HEK293 (cell line): Measurements from ENCODE around the gene CREB5.

Source experiments
- CTCF ChIA-PET: fragments of 350-600 bp; formaldehyde crosslinking; extraction: SDS; loops from one replicate; lab custom pipeline; 2021; ENCODE audit warnings: antibody characterized with exemption; lab: Yijun Ruan, JAX
- POLR2A ChIA-PET: fragments of 300-600 bp; formaldehyde crosslinking; extraction: SDS; loops from one replicate; lab custom pipeline; 2020; ENCODE audit warnings: antibody characterized with exemption, inconsistent platforms; lab: Yijun Ruan, JAX
- H3K27ac ChIP-seq: fragments of 200-500 bp; sonication (Bioruptor generic); 2 replicates; pipeline ENCODE4 v1.5.1; 2014; ENCODE audit warnings: low read depth, low read length, control low read depth, inconsistent platforms; ENCODE audit errors: extremely low read depth
- H3K36me3 ChIP-seq, 2 experiments: fragments of 200-500 bp in 1 of 2; sonication (Bioruptor generic) in 1 of 2; 1 replicate in 1 of 2; 2 replicates in 1 of 2; pipeline ENCODE4 v1.5.1; 2014 to 2017; ENCODE audit warnings: inconsistent platforms in 2 of 2, low read length in 2 of 2; ENCODE audit not compliant: control insufficient read depth in 2 of 2, insufficient read depth in 1 of 2
- H3K4me1 ChIP-seq: fragments of 200-500 bp; sonication (Bioruptor generic); 2 replicates; pipeline ENCODE4 v1.5.1; 2014; ENCODE audit warnings: mild to moderate bottlenecking, low read length, inconsistent platforms; ENCODE audit not compliant: control insufficient read depth, insufficient read depth
- H3K4me3 ChIP-seq: 2 replicates; pipeline ENCODE4 v1.5.1; 2011; ENCODE audit warnings: low read depth, mild to moderate bottlenecking, control low read depth, low read length, moderate library complexity
- H3K9me3 ChIP-seq: fragments of 200-500 bp; sonication (Bioruptor generic); 2 replicates; pipeline ENCODE4 v1.5.1; 2014; ENCODE audit warnings: low read depth, low read length, inconsistent platforms; ENCODE audit not compliant: control insufficient read depth, insufficient read depth
- FEZF1 ChIP-seq: fragments of 450-650 bp; formaldehyde crosslinking; IDR thresholded peaks from 2 replicates; pipeline ENCODE4 v1.5.1; 2016; ENCODE audit warnings: missing biosample characterization, missing genetic modification characterization
- GLI4 ChIP-seq: fragments of 450-650 bp; formaldehyde crosslinking; IDR thresholded peaks from 2 replicates; pipeline ENCODE4 v1.5.1; 2016; ENCODE audit warnings: missing biosample characterization, missing genetic modification characterization
- KLF9 ChIP-seq: fragments of 450-650 bp; formaldehyde crosslinking; IDR thresholded peaks from 2 replicates; pipeline ENCODE4 v1.5.1; 2016; ENCODE audit warnings: missing biosample characterization, missing genetic modification characterization, low read depth
- SALL2 ChIP-seq: fragments of 450-650 bp; formaldehyde crosslinking; IDR thresholded peaks from 2 replicates; pipeline ENCODE4 v1.5.0; 2017; ENCODE audit warnings: missing biosample characterization, mild to moderate bottlenecking, missing genetic modification characterization, borderline replicate concordance
- WT1 ChIP-seq: fragments of 450-650 bp; formaldehyde crosslinking; IDR thresholded peaks from 2 replicates; pipeline ENCODE4 v1.5.1; 2016; ENCODE audit warnings: missing biosample characterization, missing genetic modification characterization
- ZNF10 ChIP-seq: fragments of 450-650 bp; formaldehyde crosslinking; IDR thresholded peaks from 2 replicates; pipeline ENCODE4 v1.5.1; 2017; ENCODE audit warnings: missing biosample characterization, missing genetic modification characterization
- ZNF112 ChIP-seq: fragments of 450-650 bp; formaldehyde crosslinking; IDR thresholded peaks from 2 replicates; pipeline ENCODE4 v1.5.0; 2017; ENCODE audit warnings: missing biosample characterization, missing genetic modification characterization
- ZNF174 ChIP-seq: fragments of 450-650 bp; formaldehyde crosslinking; IDR thresholded peaks from 2 replicates; pipeline ENCODE4 v1.5.0; 2017; ENCODE audit warnings: missing biosample characterization, mild to moderate bottlenecking, missing genetic modification characterization
- ZNF211 ChIP-seq: fragments of 450-650 bp; formaldehyde crosslinking; IDR thresholded peaks from 2 replicates; pipeline ENCODE4 v1.5.1; 2016; ENCODE audit warnings: low read depth, missing biosample characterization, missing genetic modification characterization
- ZNF223 ChIP-seq: fragments of 450-650 bp; formaldehyde crosslinking; IDR thresholded peaks from 2 replicates; pipeline ENCODE4 v1.5.1; 2016; ENCODE audit warnings: missing biosample characterization, missing genetic modification characterization
- ZNF24 ChIP-seq: fragments of 450-650 bp; formaldehyde crosslinking; IDR thresholded peaks from 2 replicates; pipeline ENCODE4 v1.5.1; 2016; ENCODE audit warnings: missing biosample characterization, missing genetic modification characterization
- ZNF350 ChIP-seq: fragments of 450-650 bp; formaldehyde crosslinking; IDR thresholded peaks from 2 replicates; pipeline ENCODE4 v1.5.0; 2017; ENCODE audit warnings: missing biosample characterization, mild to moderate bottlenecking, missing genetic modification characterization
- ZNF423 ChIP-seq: fragments of 450-650 bp; formaldehyde crosslinking; IDR thresholded peaks from 2 replicates; pipeline ENCODE4 v1.5.1; 2016; ENCODE audit warnings: missing biosample characterization, missing genetic modification characterization
- ZNF514 ChIP-seq: fragments of 450-650 bp; formaldehyde crosslinking; IDR thresholded peaks from 2 replicates; pipeline ENCODE4 v1.5.1; 2016; ENCODE audit warnings: missing biosample characterization, missing genetic modification characterization
- ZNF521 ChIP-seq: fragments of 450-650 bp; formaldehyde crosslinking; IDR thresholded peaks from 2 replicates; pipeline ENCODE4 v1.5.1; 2017; ENCODE audit warnings: missing biosample characterization, mild to moderate bottlenecking, missing genetic modification characterization
- ZNF629 ChIP-seq: fragments of 450-650 bp; formaldehyde crosslinking; IDR thresholded peaks from 2 replicates; pipeline ENCODE4 v1.5.1; 2017; ENCODE audit warnings: missing biosample characterization, missing genetic modification characterization
- ZNF654 ChIP-seq: fragments of 450-650 bp; formaldehyde crosslinking; IDR thresholded peaks from 2 replicates; pipeline ENCODE4 v1.5.1; 2016; ENCODE audit warnings: low read depth, missing biosample characterization, missing genetic modification characterization
- ZNF660 ChIP-seq: fragments of 450-650 bp; IDR thresholded peaks from 2 replicates; pipeline ENCODE4 v1.5.1; 2018; ENCODE audit warnings: missing biosample characterization, mild to moderate bottlenecking, missing genetic modification characterization
- ZNF670 ChIP-seq: fragments of 450-650 bp; formaldehyde crosslinking; IDR thresholded peaks from 2 replicates; pipeline ENCODE4 v1.5.1; 2016; ENCODE audit warnings: missing biosample characterization, missing genetic modification characterization, low read depth
- ZSCAN23 ChIP-seq: fragments of 450-650 bp; formaldehyde crosslinking; IDR thresholded peaks from 2 replicates; pipeline ENCODE4 v1.5.1; 2016; ENCODE audit warnings: missing biosample characterization, missing genetic modification characterization
- TF ChIP-seq, protein P1 (sequence below): fragments of 450-650 bp; formaldehyde crosslinking; IDR thresholded peaks from 2 replicates; pipeline ENCODE4 v1.5.1; 2016; ENCODE audit warnings: missing biosample characterization, missing genetic modification characterization
- TF ChIP-seq, protein P2 (sequence below): fragments of 450-650 bp; formaldehyde crosslinking; IDR thresholded peaks from 2 replicates; pipeline ENCODE4 v1.5.1; 2017; ENCODE audit warnings: missing biosample characterization, missing genetic modification characterization
- TF ChIP-seq, protein P3 (sequence below): fragments of 450-650 bp; formaldehyde crosslinking; optimal IDR thresholded peaks from 2 replicates; pipeline ENCODE3; 2016; ENCODE audit warnings: missing biosample characterization, mild to moderate bottlenecking, missing genetic modification characterization
- TF ChIP-seq, protein P4 (sequence below): fragments of 450-650 bp; formaldehyde crosslinking; IDR thresholded peaks from 2 replicates; pipeline ENCODE4 v1.5.1; 2016; ENCODE audit warnings: missing biosample characterization, missing genetic modification characterization
- TF ChIP-seq, protein P5 (sequence below): fragments of 450-650 bp; IDR thresholded peaks from 2 replicates; pipeline ENCODE4 v1.5.1; 2018; ENCODE audit warnings: missing biosample characterization, mild to moderate bottlenecking, missing genetic modification characterization
- TF ChIP-seq, protein P6 (sequence below): fragments of 450-650 bp; formaldehyde crosslinking; IDR thresholded peaks from 2 replicates; pipeline ENCODE4 v1.5.1; 2017; ENCODE audit warnings: missing biosample characterization, missing genetic modification characterization
- TF ChIP-seq, protein P7 (sequence below): fragments of 450-650 bp; formaldehyde crosslinking; IDR thresholded peaks from 2 replicates; pipeline ENCODE4 v1.5.1; 2016; ENCODE audit warnings: missing biosample characterization, missing genetic modification characterization

CREB5 gene

DNA sequence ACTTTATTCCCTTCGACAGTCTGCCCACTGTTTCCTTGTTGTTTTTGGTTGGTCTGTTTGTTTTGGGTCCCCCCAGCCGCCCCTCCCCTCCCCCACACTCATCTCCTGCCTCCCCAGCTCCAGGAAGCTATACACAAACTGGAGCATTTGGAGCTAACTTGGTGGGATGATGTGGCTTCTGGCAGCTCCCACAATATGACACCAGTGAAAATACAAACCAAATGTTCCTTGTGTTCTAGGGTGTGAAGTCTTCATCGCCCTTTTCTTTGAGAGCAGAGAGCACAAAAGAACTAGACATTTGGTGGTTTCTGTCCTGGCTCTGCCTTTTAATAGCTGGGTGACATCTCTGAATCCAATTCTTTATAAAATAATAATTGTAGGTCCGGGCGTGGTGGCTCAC is 33.8 kb downstream of the CREB5 start:
- POLR2A ChIA-PET: no interaction called here
- Histone ChIP-seq H3K4me3 (no peak overlapping the region), H3K4me1 (no peaks in the 10 kb centered on the region), H3K9me3 (no peaks in the 10 kb centered on the region), H3K27ac (no peak overlapping the region), H3K36me3 (no peaks in the 10 kb centered on the region)
- no peak for TF ChIP-seq ZNF211 (tag by site-specific recombination)
- no peak for TF ChIP-seq ZNF174
- no peak for TF ChIP-seq ZNF10 (tag by site-specific recombination)
- TF ChIP-seq ZNF350: no peak
- TF ChIP-seq KLF9: no peak
- TF ChIP-seq, protein P1, sequence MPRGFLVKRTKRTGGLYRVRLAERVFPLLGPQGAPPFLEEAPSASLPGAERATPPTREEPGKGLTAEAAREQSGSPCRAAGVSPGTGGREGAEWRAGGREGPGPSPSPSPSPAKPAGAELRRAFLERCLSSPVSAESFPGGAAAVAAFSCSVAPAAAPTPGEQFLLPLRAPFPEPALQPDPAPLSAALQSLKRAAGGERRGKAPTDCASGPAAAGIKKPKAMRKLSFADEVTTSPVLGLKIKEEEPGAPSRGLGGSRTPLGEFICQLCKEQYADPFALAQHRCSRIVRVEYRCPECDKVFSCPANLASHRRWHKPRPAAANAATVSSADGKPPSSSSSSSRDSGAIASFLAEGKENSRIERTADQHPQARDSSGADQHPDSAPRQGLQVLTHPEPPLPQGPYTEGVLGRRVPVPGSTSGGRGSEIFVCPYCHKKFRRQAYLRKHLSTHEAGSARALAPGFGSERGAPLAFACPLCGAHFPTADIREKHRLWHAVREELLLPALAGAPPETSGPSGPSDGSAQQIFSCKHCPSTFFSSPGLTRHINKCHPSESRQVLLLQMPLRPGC (tag by site-specific recombination): no peak
- TF ChIP-seq GLI4 (tag by site-specific recombination): no peak
- no peak for TF ChIP-seq ZNF654 (tag by site-specific recombination)
- no peak for TF ChIP-seq ZNF660 (tag by site-specific recombination)
- TF ChIP-seq ZNF514 (tag by site-specific recombination): no peak
- no peak for TF ChIP-seq WT1 (tag by site-specific recombination)
- CTCF ChIA-PET: no interaction called here

DNA sequence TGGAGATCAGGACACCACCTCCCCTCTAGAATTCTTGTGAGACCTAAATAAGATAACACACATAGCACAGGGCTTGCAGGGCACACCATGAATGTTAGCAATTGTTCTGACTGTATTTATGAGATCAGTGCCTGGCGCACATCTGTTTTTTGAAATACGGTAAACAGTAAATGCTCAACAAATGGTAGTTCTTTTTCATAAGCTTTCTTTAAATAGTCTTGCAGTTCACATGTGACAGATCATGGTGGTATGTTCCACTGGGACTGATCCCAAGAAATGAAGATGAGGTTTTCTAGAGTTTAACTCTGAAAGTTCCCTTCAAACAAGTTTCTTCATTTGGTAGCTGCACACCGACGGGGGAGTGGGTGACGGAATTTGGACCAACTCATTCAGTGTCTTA is 34.8 kb downstream of the CREB5 start:
- no peaks in the 10 kb centered on the region for H3K9me3 ChIP-seq
- H3K27ac ChIP-seq: no peak overlapping the region
- H3K4me1 ChIP-seq: no peaks in the 10 kb centered on the region
- ChIA-PET CTCF (no interaction called here), POLR2A (no interaction called here)
- no peak overlapping the region for H3K4me3 ChIP-seq
- no peaks in the 10 kb centered on the region for H3K36me3 ChIP-seq
- TF ChIP-seq ZNF521 (no peak), ZNF629 (tag by site-specific recombination) (no peak), ZNF423 (tag by site-specific recombination) (no peak), FEZF1 (tag by site-specific recombination) (no peak), ZNF211 (tag by site-specific recombination) (no peak), SALL2 (tag by site-specific recombination) (no peak), ZNF112 (no peak), ZNF223 (no peak), ZNF24 (tag by site-specific recombination) (no peak), ZNF670 (tag by site-specific recombination) (no peak), ZSCAN23 (tag by site-specific recombination) (no peak)
- TF ChIP-seq, protein P2, sequence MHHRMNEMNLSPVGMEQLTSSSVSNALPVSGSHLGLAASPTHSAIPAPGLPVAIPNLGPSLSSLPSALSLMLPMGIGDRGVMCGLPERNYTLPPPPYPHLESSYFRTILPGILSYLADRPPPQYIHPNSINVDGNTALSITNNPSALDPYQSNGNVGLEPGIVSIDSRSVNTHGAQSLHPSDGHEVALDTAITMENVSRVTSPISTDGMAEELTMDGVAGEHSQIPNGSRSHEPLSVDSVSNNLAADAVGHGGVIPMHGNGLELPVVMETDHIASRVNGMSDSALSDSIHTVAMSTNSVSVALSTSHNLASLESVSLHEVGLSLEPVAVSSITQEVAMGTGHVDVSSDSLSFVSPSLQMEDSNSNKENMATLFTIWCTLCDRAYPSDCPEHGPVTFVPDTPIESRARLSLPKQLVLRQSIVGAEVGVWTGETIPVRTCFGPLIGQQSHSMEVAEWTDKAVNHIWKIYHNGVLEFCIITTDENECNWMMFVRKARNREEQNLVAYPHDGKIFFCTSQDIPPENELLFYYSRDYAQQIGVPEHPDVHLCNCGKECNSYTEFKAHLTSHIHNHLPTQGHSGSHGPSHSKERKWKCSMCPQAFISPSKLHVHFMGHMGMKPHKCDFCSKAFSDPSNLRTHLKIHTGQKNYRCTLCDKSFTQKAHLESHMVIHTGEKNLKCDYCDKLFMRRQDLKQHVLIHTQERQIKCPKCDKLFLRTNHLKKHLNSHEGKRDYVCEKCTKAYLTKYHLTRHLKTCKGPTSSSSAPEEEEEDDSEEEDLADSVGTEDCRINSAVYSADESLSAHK: no peak
- TF ChIP-seq, protein P3, sequence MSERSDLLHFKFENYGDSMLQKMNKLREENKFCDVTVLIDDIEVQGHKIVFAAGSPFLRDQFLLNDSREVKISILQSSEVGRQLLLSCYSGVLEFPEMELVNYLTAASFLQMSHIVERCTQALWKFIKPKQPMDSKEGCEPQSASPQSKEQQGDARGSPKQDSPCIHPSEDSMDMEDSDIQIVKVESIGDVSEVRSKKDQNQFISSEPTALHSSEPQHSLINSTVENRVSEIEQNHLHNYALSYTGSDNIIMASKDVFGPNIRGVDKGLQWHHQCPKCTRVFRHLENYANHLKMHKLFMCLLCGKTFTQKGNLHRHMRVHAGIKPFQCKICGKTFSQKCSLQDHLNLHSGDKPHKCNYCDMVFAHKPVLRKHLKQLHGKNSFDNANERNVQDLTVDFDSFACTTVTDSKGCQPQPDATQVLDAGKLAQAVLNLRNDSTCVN: no peak
- TF ChIP-seq, protein P4, sequence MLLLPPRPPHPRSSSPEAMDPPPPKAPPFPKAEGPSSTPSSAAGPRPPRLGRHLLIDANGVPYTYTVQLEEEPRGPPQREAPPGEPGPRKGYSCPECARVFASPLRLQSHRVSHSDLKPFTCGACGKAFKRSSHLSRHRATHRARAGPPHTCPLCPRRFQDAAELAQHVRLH: no peak
- TF ChIP-seq, protein P5, sequence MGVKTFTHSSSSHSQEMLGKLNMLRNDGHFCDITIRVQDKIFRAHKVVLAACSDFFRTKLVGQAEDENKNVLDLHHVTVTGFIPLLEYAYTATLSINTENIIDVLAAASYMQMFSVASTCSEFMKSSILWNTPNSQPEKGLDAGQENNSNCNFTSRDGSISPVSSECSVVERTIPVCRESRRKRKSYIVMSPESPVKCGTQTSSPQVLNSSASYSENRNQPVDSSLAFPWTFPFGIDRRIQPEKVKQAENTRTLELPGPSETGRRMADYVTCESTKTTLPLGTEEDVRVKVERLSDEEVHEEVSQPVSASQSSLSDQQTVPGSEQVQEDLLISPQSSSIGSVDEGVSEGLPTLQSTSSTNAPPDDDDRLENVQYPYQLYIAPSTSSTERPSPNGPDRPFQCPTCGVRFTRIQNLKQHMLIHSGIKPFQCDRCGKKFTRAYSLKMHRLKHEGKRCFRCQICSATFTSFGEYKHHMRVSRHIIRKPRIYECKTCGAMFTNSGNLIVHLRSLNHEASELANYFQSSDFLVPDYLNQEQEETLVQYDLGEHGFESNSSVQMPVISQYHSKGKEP (tag by site-specific recombination): no peak
- TF ChIP-seq, protein P6, sequence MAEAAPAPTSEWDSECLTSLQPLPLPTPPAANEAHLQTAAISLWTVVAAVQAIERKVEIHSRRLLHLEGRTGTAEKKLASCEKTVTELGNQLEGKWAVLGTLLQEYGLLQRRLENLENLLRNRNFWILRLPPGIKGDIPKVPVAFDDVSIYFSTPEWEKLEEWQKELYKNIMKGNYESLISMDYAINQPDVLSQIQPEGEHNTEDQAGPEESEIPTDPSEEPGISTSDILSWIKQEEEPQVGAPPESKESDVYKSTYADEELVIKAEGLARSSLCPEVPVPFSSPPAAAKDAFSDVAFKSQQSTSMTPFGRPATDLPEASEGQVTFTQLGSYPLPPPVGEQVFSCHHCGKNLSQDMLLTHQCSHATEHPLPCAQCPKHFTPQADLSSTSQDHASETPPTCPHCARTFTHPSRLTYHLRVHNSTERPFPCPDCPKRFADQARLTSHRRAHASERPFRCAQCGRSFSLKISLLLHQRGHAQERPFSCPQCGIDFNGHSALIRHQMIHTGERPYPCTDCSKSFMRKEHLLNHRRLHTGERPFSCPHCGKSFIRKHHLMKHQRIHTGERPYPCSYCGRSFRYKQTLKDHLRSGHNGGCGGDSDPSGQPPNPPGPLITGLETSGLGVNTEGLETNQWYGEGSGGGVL (tag by site-specific recombination): no peak
- TF ChIP-seq, protein P7, sequence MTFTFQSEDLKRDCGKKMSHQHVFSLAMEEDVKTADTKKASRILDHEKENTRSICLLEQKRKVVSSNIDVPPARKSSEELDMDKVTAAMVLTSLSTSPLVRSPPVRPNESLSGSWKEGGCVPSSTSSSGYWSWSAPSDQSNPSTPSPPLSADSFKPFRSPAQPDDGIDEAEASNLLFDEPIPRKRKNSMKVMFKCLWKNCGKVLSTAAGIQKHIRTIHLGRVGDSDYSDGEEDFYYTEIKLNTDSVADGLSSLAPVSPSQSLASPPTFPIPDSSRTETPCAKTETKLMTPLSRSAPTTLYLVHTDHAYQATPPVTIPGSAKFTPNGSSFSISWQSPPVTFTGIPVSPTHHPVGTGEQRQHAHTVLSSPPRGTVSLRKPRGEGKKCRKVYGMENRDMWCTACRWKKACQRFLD (tag by site-specific recombination): no peak
